Esophagus squamous epithelium (tissue), 4 donors: ENCODE measurements around the gene MAD1L1.

ENCODE experiments used
- CTCF ChIP-seq, 6 experiments: fragments of 450-650 bp in 4 of 6; fragments of 200-600 bp in 2 of 6; sonication (generic) in 2 of 6; IDR thresholded peaks; one replicate each; pipeline ENCODE4 v1.5.1; 2016 to 2019; ENCODE audit warnings: antibody characterized with exemption in 6 of 6, mild to moderate bottlenecking in 4 of 6, moderate library complexity in 4 of 6
- POLR2A ChIP-seq, 4 donors: fragments of 450-650 bp; IDR thresholded peaks; one replicate each; pipeline ENCODE4 v1.6.1; 2017; ENCODE audit warnings: antibody characterized with exemption in 4 of 4, mild to moderate bottlenecking in 4 of 4, moderate library complexity in 3 of 4

GRCh38 chr7:2154121-2154520 lies 78.6 kb downstream of the MAD1L1 start:
- TF ChIP-seq CTCF (IDR thresholded peaks at IDR 0.05) (no peak), POLR2A (IDR thresholded peaks at IDR 0.05) (no peak)
